Fibroblast of lung (primary cell): Measurements from ENCODE around the gene ANTXRL. TPM values are rescaled to one million over a fixed set of nuclear protein-coding genes. Genes with fewer than 3 reads are reported as not detected.

Experiments
- DNase-seq, 2 donors: peaks; one replicate each; pipeline versions ENCODE4 v3.0.0 to v3.0.0-alpha.2; 2010; ENCODE audit warnings: low read depth in 2 of 2
- H2AFZ ChIP-seq: 2 replicates; pipeline ENCODE4 v1.5.1; 2012; ENCODE audit warnings: low read length, control low read depth, inconsistent platforms
- H3K27ac ChIP-seq: 2 replicates; pipeline ENCODE4 v1.5.1; 2011; ENCODE audit warnings: low read length, control low read depth; ENCODE audit not compliant: insufficient read depth
- H3K27me3 ChIP-seq: 2 replicates; pipeline ENCODE4 v1.5.1; 2011; ENCODE audit warnings: mild to moderate bottlenecking, low read length; ENCODE audit not compliant: control insufficient read depth, insufficient read depth
- H3K36me3 ChIP-seq: 2 replicates; pipeline ENCODE4 v1.5.1; 2011; ENCODE audit warnings: low read length; ENCODE audit not compliant: control insufficient read depth, insufficient read depth
- H3K4me1 ChIP-seq: 2 replicates; pipeline ENCODE4 v1.5.1; 2011; ENCODE audit warnings: low read length; ENCODE audit not compliant: control insufficient read depth, insufficient read depth; ENCODE audit errors: extremely low read depth
- H3K4me2 ChIP-seq: 2 replicates; pipeline ENCODE4 v1.5.1; 2011; ENCODE audit warnings: low read length, control low read depth; ENCODE audit not compliant: insufficient read depth; ENCODE audit errors: extremely low read depth
- H3K4me3 ChIP-seq, 4 experiments: fragments of 200-600 bp in 1 of 4; sonication (generic) in 1 of 4; replicated peaks in 1 of 4; 2 replicates each; pipeline ENCODE4 v1.5.1; 2011 to 2016; ENCODE audit warnings: low read length in 4 of 4, low read depth in 3 of 4, mild to moderate bottlenecking in 3 of 4, control low read depth in 2 of 4, inconsistent platforms in 1 of 4, mixed read lengths in 1 of 4; ENCODE audit not compliant: insufficient read depth in 1 of 4; ENCODE audit errors: control extremely low read depth in 1 of 4
- H3K79me2 ChIP-seq: 2 replicates; pipeline ENCODE4 v1.5.1; 2012; ENCODE audit warnings: mild to moderate bottlenecking, low read length, inconsistent platforms; ENCODE audit not compliant: control insufficient read depth, insufficient read depth
- H3K9ac ChIP-seq: 2 replicates; pipeline ENCODE4 v1.5.1; 2011; ENCODE audit warnings: mild to moderate bottlenecking, low read length, control low read depth; ENCODE audit not compliant: insufficient read depth
- H3K9me3 ChIP-seq: 2 replicates; pipeline ENCODE4 v1.5.1; 2012; ENCODE audit warnings: low read depth, low read length; ENCODE audit not compliant: control insufficient read depth, insufficient read depth
- H4K20me1 ChIP-seq: 2 replicates; pipeline ENCODE4 v1.5.1; 2011; ENCODE audit warnings: low read length; ENCODE audit not compliant: control insufficient read depth, insufficient read depth; ENCODE audit errors: extremely low read depth
- EZH2 ChIP-seq: IDR thresholded peaks from 2 replicates; pipeline ENCODE4 v1.5.1; 2012; ENCODE audit warnings: low read length, control low read depth, mild to moderate bottlenecking; ENCODE audit errors: missing control alignments
- polyA plus RNA-seq, 2 donors: library from polyadenylated mRNA; depleted of rRNA in 1 of 2; stranded (reverse) in 1 of 2; unstranded in 1 of 2; fragments of >200 nt; gene quantifications; 2 replicates each; pipeline ENCODE4 v1.2.1, GENCODE V29; 2011 to 2012; ENCODE audit warnings: missing spikeins in 1 of 2
- total RNA-seq: library from RNA; depleted of rRNA; stranded (reverse); fragments of >200 nt; gene quantifications from 2 replicates; pipeline ENCODE4 v1.2.1, GENCODE V29; 2014
- TF ChIP-seq, protein P1 (sequence below), 2 donors: IDR thresholded peaks in 1 of 2; conservative IDR thresholded peaks in 1 of 2; 1 replicate in 1 of 2; 2 replicates in 1 of 2; pipeline ENCODE4 v1.5.1; 2011 to 2012; ENCODE audit warnings: low read length in 2 of 2, control low read depth in 1 of 2, inconsistent platforms in 1 of 2, low read depth in 1 of 2, mild to moderate bottlenecking in 1 of 2

The ANTXRL gene
- total and polyA plus RNA-seq, 2 donors (not counting 1 experiment from before 2014, with no cell fraction given) = not detected

DNA sequence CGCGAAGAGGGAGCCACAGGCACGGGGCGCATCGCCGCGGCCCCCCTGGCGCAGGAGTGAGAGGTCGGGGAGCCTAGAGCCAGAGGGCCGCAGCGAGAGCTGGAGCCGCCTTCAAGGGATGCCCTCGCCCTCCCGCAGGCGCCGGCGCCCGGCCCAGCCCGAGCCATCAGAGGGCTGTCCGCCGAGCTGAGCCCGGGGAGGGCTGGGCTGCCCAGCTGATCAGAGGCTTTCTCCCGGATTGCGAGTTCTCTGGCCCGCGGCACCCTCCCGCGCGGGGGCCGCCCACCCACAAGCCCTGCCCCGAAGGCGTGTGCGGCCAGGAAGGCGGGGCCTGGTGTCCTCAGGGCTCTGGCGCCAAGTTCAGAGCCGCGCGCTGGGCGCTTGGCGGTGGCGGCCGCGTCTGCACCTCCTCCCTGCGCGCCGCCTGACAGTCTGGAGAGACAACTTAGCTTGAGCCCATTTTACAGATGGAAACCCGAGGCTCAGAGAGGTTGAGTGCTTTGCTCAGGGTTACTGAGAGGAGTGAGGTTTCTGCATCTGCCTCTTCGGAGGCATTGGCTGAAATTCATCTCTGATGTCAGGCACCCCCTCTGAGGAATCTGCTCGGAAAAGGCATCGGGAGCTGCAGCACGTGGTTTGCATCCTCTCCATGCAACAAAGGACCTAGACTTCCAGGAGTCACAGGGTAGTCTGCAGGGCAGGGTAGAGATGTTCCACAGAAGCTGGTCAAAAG lies 3.8 kb upstream of the ANTXRL start:
- Histone ChIP-seq H3K9me3 (no peaks in the 10 kb centered on the region), H3K9ac (no peak overlapping the region), H2AFZ (no peak overlapping the region), H3K27ac (no peak overlapping the region), H4K20me1 (no peaks in the 10 kb centered on the region), H3K79me2 (no peaks in the 10 kb centered on the region), H3K27me3 (peaks cover 5% of the 10 kb centered on the region), H3K4me3 (peak overlapping the region in 1 of 4 experiments; percentile 40), H3K36me3 (no peaks in the 10 kb centered on the region), H3K4me1 (peaks cover 2% of the 10 kb centered on the region), H3K4me2 (peak overlapping the region; percentile 68)
- peak; percentile 50 to 74 for DNase-seq
- TF ChIP-seq EZH2 = peak; percentile 46
- TF ChIP-seq, protein P1, sequence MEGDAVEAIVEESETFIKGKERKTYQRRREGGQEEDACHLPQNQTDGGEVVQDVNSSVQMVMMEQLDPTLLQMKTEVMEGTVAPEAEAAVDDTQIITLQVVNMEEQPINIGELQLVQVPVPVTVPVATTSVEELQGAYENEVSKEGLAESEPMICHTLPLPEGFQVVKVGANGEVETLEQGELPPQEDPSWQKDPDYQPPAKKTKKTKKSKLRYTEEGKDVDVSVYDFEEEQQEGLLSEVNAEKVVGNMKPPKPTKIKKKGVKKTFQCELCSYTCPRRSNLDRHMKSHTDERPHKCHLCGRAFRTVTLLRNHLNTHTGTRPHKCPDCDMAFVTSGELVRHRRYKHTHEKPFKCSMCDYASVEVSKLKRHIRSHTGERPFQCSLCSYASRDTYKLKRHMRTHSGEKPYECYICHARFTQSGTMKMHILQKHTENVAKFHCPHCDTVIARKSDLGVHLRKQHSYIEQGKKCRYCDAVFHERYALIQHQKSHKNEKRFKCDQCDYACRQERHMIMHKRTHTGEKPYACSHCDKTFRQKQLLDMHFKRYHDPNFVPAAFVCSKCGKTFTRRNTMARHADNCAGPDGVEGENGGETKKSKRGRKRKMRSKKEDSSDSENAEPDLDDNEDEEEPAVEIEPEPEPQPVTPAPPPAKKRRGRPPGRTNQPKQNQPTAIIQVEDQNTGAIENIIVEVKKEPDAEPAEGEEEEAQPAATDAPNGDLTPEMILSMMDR (conservative IDR thresholded peaks at IDR 0.05 in 1 of 2, IDR thresholded peaks at IDR 0.05 in 1 of 2; ENCODE audit: low read depth in 1 of 2, low read length in 2 of 2) = no peak

DNA sequence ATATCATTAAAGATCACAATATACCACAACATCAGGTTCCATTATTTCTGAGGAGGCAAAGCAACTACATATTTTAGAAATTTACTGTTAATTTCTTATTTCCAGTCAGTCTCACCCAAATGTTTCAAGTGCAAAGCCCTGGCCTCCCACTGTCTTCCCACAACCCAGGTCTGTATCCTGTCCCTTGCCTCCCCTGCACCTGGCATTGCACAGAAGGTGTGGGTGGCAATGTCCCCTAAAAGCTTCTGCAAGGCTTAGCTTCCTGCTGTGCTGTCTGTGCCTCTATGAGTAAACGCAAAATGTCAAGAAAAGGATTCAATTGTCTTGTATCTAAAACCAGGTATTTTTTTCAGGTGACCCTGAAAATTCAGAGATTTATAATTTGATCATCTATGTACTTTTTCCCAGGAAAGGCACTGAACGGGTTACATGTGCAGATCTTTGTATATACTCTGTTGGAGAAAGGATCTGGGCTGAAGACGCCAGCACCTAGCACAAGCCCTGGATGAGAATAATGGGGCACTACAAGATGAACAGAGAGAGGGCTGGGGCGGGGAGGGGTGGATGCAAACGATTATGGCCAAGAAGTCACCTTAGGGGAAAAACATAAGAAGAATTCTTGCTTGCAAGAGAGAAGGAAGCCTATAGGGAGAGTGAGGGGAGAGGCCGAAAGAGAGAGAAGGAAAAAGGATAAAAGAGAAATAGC lies 3.1 kb upstream of the ANTXRL start:
- peak overlapping the region; percentile 87 for H3K4me2 ChIP-seq
- H3K36me3 ChIP-seq = no peaks in the 10 kb centered on the region
- H3K27me3 ChIP-seq = peaks cover 5% of the 10 kb centered on the region
- no peaks in the 10 kb centered on the region for H3K79me2 ChIP-seq
- TF ChIP-seq, protein P1 (conservative IDR thresholded peaks at IDR 0.05 in 1 of 2, IDR thresholded peaks at IDR 0.05 in 1 of 2; ENCODE audit: low read depth in 1 of 2, low read length in 2 of 2) = no peak
- no peak for TF ChIP-seq EZH2
- no peaks in the 10 kb centered on the region for H3K9me3 ChIP-seq
- H3K4me1 ChIP-seq = peaks cover 2% of the 10 kb centered on the region
- no peaks in the 10 kb centered on the region for H4K20me1 ChIP-seq
- H3K9ac ChIP-seq = peak overlapping the region; percentile 37
- DNase-seq = no peak
- H3K4me3 ChIP-seq = peak overlapping the region in 3 of 4 experiments; percentile 38 to 69 (median 49)
- H3K27ac ChIP-seq = no peak overlapping the region
- peak overlapping the region; percentile 83 for H2AFZ ChIP-seq
